Body of pancreas (tissue), 4 donors: ENCODE measurements around the gene CLEC2B.

ENCODE experiments used
- CTCF ChIP-seq, 7 experiments: fragments of 450-650 bp in 4 of 7; fragments of 200-600 bp in 3 of 7; sonication (generic) in 3 of 7; IDR thresholded peaks; one replicate each; pipeline ENCODE4 v1.5.1; 2016 to 2019; ENCODE audit warnings: antibody characterized with exemption in 7 of 7
- POLR2A ChIP-seq, 3 donors: fragments of 450-650 bp; IDR thresholded peaks; one replicate each; pipeline ENCODE4 v1.6.1; 2016; ENCODE audit warnings: antibody characterized with exemption in 3 of 3, mild to moderate bottlenecking in 2 of 3

- TF ChIP-seq POLR2A (IDR thresholded peaks at IDR 0.05) = no peak
- no peak for TF ChIP-seq CTCF (IDR thresholded peaks at IDR 0.05)
These were observed 59.3 kb downstream of the CLEC2B start for GRCh38 chr12:9809866-9810265.
